ENCODE data around the gene DAZAP2.
A peak's percentile ranks its signal among the peaks of the same experiment; 100 is the strongest.

Gene DAZAP2

GRCh38 chr12:51262758-51263177, 24.1 kb downstream of the DAZAP2 start:
- H3K36me3 ChIP-seq (ENCODE audit: control insufficient read depth in 4 of 4, insufficient read depth in 4 of 4, low read length in 3 of 4), result no peaks in the 10 kb centered on the region
- H3K4me1 ChIP-seq (ENCODE audit: control extremely low read depth in 1 of 4, control insufficient read depth in 4 of 4, insufficient read depth in 4 of 4, low read length in 3 of 4), result peaks cover 0 to 2% (median 0%) of the 10 kb centered on the region in 4 experiments
- ChIA-PET POLR2A (no interaction called here), CTCF (interaction anchor here (0.6 to 6.6 kb wide), 18 partner anchors 8 to 213 kb away, joined by 3 to 38 read pairs (median 4); partner anchors contain the start of genes BIN2 and POU6F1)
- peak; percentile 65 to 76 (median 68) for DNase-seq
- no peak overlapping the region for H3K27ac ChIP-seq (ENCODE audit: insufficient read depth in 1 of 2, low read depth in 1 of 2, low read length in 2 of 2, poor library complexity in 1 of 2, severe bottlenecking in 2 of 2)
- H3K4me3 ChIP-seq (ENCODE audit: control insufficient read depth in 1 of 7, extremely low read depth in 1 of 7, insufficient read depth in 4 of 7, low read depth in 2 of 7, low read length in 6 of 7), result no peak overlapping the region
- WGBS (ENCODE audit: insufficient coverage), result 63% methylated on average over 6 of the region's 7 CpGs
- H3K9me3 ChIP-seq (ENCODE audit: control extremely low read depth in 1 of 5, control insufficient read depth in 4 of 5, insufficient read depth in 2 of 5, low read depth in 1 of 5, low read length in 4 of 5), result no peaks in the 10 kb centered on the region
- H3K27me3 ChIP-seq (replicated peaks in 2 of 5; ENCODE audit: control insufficient read depth in 4 of 5, insufficient read depth in 5 of 5, low read length in 4 of 5), result no peaks in the 10 kb centered on the region

GRCh38 chr12:51263341-51263740, 24.7 kb downstream of the DAZAP2 start:
- ChIA-PET CTCF (interaction anchor here (0.7 to 6.6 kb wide), 15 partner anchors 9 to 91 kb away, joined by 3 to 38 read pairs (median 5); partner anchors contain the start of genes BIN2 and POU6F1), POLR2A (no interaction called here)
- Histone ChIP-seq H3K4me3 (ENCODE audit: control insufficient read depth in 1 of 7, extremely low read depth in 1 of 7, insufficient read depth in 4 of 7, low read depth in 2 of 7, low read length in 6 of 7) (no peak overlapping the region), H3K9me3 (ENCODE audit: control extremely low read depth in 1 of 5, control insufficient read depth in 4 of 5, insufficient read depth in 2 of 5, low read depth in 1 of 5, low read length in 4 of 5) (no peaks in the 10 kb centered on the region), H3K27me3 (replicated peaks in 2 of 5; ENCODE audit: control insufficient read depth in 4 of 5, insufficient read depth in 5 of 5, low read length in 4 of 5) (no peaks in the 10 kb centered on the region), H3K27ac (ENCODE audit: insufficient read depth in 1 of 2, low read depth in 1 of 2, low read length in 2 of 2, poor library complexity in 1 of 2, severe bottlenecking in 2 of 2) (no peak overlapping the region), H3K36me3 (ENCODE audit: control insufficient read depth in 4 of 4, insufficient read depth in 4 of 4, low read length in 3 of 4) (no peaks in the 10 kb centered on the region), H3K4me1 (ENCODE audit: control extremely low read depth in 1 of 4, control insufficient read depth in 4 of 4, insufficient read depth in 4 of 4, low read length in 3 of 4) (peaks cover 0 to 2% (median 0%) of the 10 kb centered on the region in 4 experiments)
- 92% methylated on average over 2 of the region's 3 CpGs for WGBS (ENCODE audit: insufficient coverage)
- DNase-seq, result no peak

- CTCF ChIA-PET, result interaction anchor here (0.6 to 6.6 kb wide), 7 partner anchors 12 to 95 kb away, joined by 3 to 38 read pairs (median 14); no protein-coding TSS in a partner anchor
- no peak for DNase-seq
- Histone ChIP-seq H3K4me1 (ENCODE audit: control extremely low read depth in 1 of 4, control insufficient read depth in 4 of 4, insufficient read depth in 4 of 4, low read length in 3 of 4) (peaks cover 0 to 8% (median 6%) of the 10 kb centered on the region in 4 experiments), H3K27ac (ENCODE audit: insufficient read depth in 1 of 2, low read depth in 1 of 2, low read length in 2 of 2, poor library complexity in 1 of 2, severe bottlenecking in 2 of 2) (no peak overlapping the region), H3K9me3 (ENCODE audit: control extremely low read depth in 1 of 5, control insufficient read depth in 4 of 5, insufficient read depth in 2 of 5, low read depth in 1 of 5, low read length in 4 of 5) (no peaks in the 10 kb centered on the region), H3K36me3 (ENCODE audit: control insufficient read depth in 4 of 4, insufficient read depth in 4 of 4, low read length in 3 of 4) (no peaks in the 10 kb centered on the region), H3K27me3 (replicated peaks in 2 of 5; ENCODE audit: control insufficient read depth in 4 of 5, insufficient read depth in 5 of 5, low read length in 4 of 5) (no peaks in the 10 kb centered on the region), H3K4me3 (ENCODE audit: control insufficient read depth in 1 of 7, extremely low read depth in 1 of 7, insufficient read depth in 4 of 7, low read depth in 2 of 7, low read length in 6 of 7) (no peak overlapping the region)
- POLR2A ChIA-PET, result no interaction called here
- WGBS (ENCODE audit: insufficient coverage), result no CpG with 5 or more reads among the region's 5 CpGs
Measured at GRCh38 chr12:51264297-51264696, 25.7 kb downstream of the DAZAP2 start.

GRCh38 chr12:51265024-51265423, 26.4 kb downstream of the DAZAP2 start:
- peaks cover 0 to 13% (median 10%) of the 10 kb centered on the region in 4 experiments for H3K4me1 ChIP-seq (ENCODE audit: control extremely low read depth in 1 of 4, control insufficient read depth in 4 of 4, insufficient read depth in 4 of 4, low read length in 3 of 4)
- no peaks in the 10 kb centered on the region for H3K27me3 ChIP-seq (replicated peaks in 2 of 5; ENCODE audit: control insufficient read depth in 4 of 5, insufficient read depth in 5 of 5, low read length in 4 of 5)
- no peaks in the 10 kb centered on the region for H3K9me3 ChIP-seq (ENCODE audit: control extremely low read depth in 1 of 5, control insufficient read depth in 4 of 5, insufficient read depth in 2 of 5, low read depth in 1 of 5, low read length in 4 of 5)
- CTCF ChIA-PET, result interaction anchor here (4.2 to 6.6 kb wide), 2 partner anchors 13 to 75 kb away, joined by 22 to 38 read pairs; no protein-coding TSS in a partner anchor
- no peak for DNase-seq
- H3K27ac ChIP-seq (ENCODE audit: insufficient read depth in 1 of 2, low read depth in 1 of 2, low read length in 2 of 2, poor library complexity in 1 of 2, severe bottlenecking in 2 of 2), result no peak overlapping the region
- no peak overlapping the region for H3K4me3 ChIP-seq (ENCODE audit: control insufficient read depth in 1 of 7, extremely low read depth in 1 of 7, insufficient read depth in 4 of 7, low read depth in 2 of 7, low read length in 6 of 7)
- no peaks in the 10 kb centered on the region for H3K36me3 ChIP-seq (ENCODE audit: control insufficient read depth in 4 of 4, insufficient read depth in 4 of 4, low read length in 3 of 4)
- POLR2A ChIA-PET, result no interaction called here

GRCh38 chr12:51269174-51270066, 30.8 kb downstream of the DAZAP2 start:
- POLR2A ChIA-PET, result interaction anchor here (1.7 kb wide), 1 partner anchor 30 kb away, joined by 4 read pairs; the partner anchor contains the start of gene DAZAP2
- Histone ChIP-seq H3K27me3 (replicated peaks in 2 of 5; ENCODE audit: control insufficient read depth in 4 of 5, insufficient read depth in 5 of 5, low read length in 4 of 5) (peaks cover 0 to 4% (median 0%) of the 10 kb centered on the region in 5 experiments), H3K4me1 (ENCODE audit: control extremely low read depth in 1 of 4, control insufficient read depth in 4 of 4, insufficient read depth in 4 of 4, low read length in 3 of 4) (peaks cover 0 to 20% (median 18%) of the 10 kb centered on the region in 4 experiments), H3K4me3 (ENCODE audit: control insufficient read depth in 1 of 7, extremely low read depth in 1 of 7, insufficient read depth in 4 of 7, low read depth in 2 of 7, low read length in 6 of 7) (peak overlapping the region; percentile 59 to 85 (median 74)), H3K9me3 (ENCODE audit: control extremely low read depth in 1 of 5, control insufficient read depth in 4 of 5, insufficient read depth in 2 of 5, low read depth in 1 of 5, low read length in 4 of 5) (no peaks in the 10 kb centered on the region), H3K27ac (ENCODE audit: insufficient read depth in 1 of 2, low read depth in 1 of 2, low read length in 2 of 2, poor library complexity in 1 of 2, severe bottlenecking in 2 of 2) (no peak overlapping the region), H3K36me3 (ENCODE audit: control insufficient read depth in 4 of 4, insufficient read depth in 4 of 4, low read length in 3 of 4) (no peaks in the 10 kb centered on the region)
- WGBS (ENCODE audit: insufficient coverage), result 8% methylated on average over 32 of the region's 59 CpGs
- peak; percentile 46 to 58 (median 49) for DNase-seq
- CTCF ChIA-PET, result interaction anchor here (0.7 to 2.4 kb wide), 8 partner anchors 17 to 606 kb away, joined by 3 to 14 read pairs (median 4); no protein-coding TSS in a partner anchor

GRCh38 chr12:51270067-51270950, 31.7 kb downstream of the DAZAP2 start, which contains the start of gene SMAGP:
Gene SMAGP, minus strand, starts transcription at chr12:51270415. Its CDS starts 1,137 bp downstream, at chr12:51269278.
- Histone ChIP-seq H3K27ac (ENCODE audit: insufficient read depth in 1 of 2, low read depth in 1 of 2, low read length in 2 of 2, poor library complexity in 1 of 2, severe bottlenecking in 2 of 2) (peak within 1 kb of the TSS in 1 of 2 experiments; percentile 25), H3K9me3 (ENCODE audit: control extremely low read depth in 1 of 5, control insufficient read depth in 4 of 5, insufficient read depth in 2 of 5, low read depth in 1 of 5, low read length in 4 of 5) (no peaks in the 10 kb centered on the region), H3K27me3 (replicated peaks in 2 of 5; ENCODE audit: control insufficient read depth in 4 of 5, insufficient read depth in 5 of 5, low read length in 4 of 5) (peaks cover 0 to 4% (median 0%) of the 10 kb centered on the region in 5 experiments), H3K4me3 (ENCODE audit: control insufficient read depth in 1 of 7, extremely low read depth in 1 of 7, insufficient read depth in 4 of 7, low read depth in 2 of 7, low read length in 6 of 7) (peak within 1 kb of the TSS; percentile 59 to 85 (median 74)), H3K36me3 (ENCODE audit: control insufficient read depth in 4 of 4, insufficient read depth in 4 of 4, low read length in 3 of 4) (no peaks in the 10 kb centered on the region), H3K4me1 (ENCODE audit: control extremely low read depth in 1 of 4, control insufficient read depth in 4 of 4, insufficient read depth in 4 of 4, low read length in 3 of 4) (peaks cover 0 to 20% (median 18%) of the 10 kb centered on the region in 4 experiments)
- 0% methylated on average over 53 of the region's 83 CpGs for WGBS (ENCODE audit: insufficient coverage)
- POLR2A ChIA-PET, result interaction anchor here (1.7 kb wide), 1 partner anchor 31 kb away, joined by 4 read pairs; the partner anchor contains the start of gene DAZAP2
- CTCF ChIA-PET, result interaction anchor here (0.7 to 2.4 kb wide), 9 partner anchors 9 to 91 kb away, joined by 3 to 14 read pairs (median 4); no protein-coding TSS in a partner anchor
- peak in 2 of 3 donors; percentile 52 to 65 for DNase-seq
